ENCODE results near the gene GLRA3. TPM values are rescaled to one million over a fixed set of nuclear protein-coding genes. Genes with fewer than 3 reads are reported as not detected.
"Not testable (repeated sequence)": the region's sequence is repeated elsewhere in the genome, so short reads cannot be mapped to it uniquely, and the experiment has no call there.

GLRA3 gene
- total RNA-seq, 2 donors from 2014 or later: not detected

GRCh38 chr4:174686826-174687225, 142.2 kb downstream of the GLRA3 start:
- DNase-seq: no peak
- ATAC-seq: no peak
- intact Hi-C loops (cut with DNase I, micrococcal nuclease): no loop called here

GRCh38 chr4:174681723-174682300, 147.2 kb downstream of the GLRA3 start:
- intact Hi-C loops (cut with DNase I, micrococcal nuclease): no loop called here
- ATAC-seq (no peak), DNase-seq (no peak)

- DNase-seq (no peak), ATAC-seq (no peak)
- intact Hi-C loops (cut with DNase I, micrococcal nuclease): no loop called here
Measured at GRCh38 chr4:174674305-174674840, 154.7 kb downstream of the GLRA3 start.

DNA sequence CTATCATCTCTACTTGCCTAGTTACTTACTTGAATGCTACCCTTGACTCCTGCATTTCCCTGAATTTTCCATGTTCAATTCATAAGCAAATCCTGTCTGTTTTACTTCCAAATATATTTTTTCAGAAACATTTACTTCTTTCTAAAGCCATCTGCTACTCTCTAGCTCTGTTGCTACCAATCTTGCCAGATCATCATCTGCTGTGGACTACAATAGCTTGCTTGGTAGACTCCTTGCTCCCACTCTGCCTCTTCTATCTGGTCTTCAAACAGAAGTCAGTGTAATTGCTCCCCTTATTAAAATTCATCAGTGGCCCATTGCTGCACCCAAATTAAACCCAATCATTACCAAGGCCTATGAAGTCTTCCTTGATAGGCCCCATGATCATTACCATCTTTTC, 155.2 kb downstream of the GLRA3 start:
- ATAC-seq (no peak), DNase-seq (no peak)
- intact Hi-C loops (cut with DNase I, micrococcal nuclease): no loop called here

DNA sequence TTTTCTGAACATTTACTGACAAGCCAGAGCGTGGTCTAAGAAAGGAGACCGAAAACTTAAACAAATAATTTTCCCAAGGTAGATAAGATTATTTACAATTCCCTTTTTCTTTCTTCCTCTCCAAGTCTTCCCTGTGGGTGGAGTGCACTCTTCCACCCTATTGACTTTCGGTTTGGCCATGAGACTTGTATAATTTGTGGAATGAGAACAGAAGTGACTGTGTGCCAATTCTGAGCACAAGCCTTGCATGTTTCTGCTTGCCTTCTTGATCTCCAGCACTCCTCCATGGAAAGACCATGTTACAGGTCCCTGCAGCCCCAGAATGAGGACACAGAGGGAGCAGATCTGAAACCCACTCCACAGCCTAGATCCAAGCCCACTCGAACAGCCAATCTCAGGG, 156.8 kb downstream of the GLRA3 start:
- ATAC-seq: no peak
- no peak for DNase-seq
- intact Hi-C loops (cut with DNase I, micrococcal nuclease): no loop called here

GRCh38 chr4:174669270-174669669, 159.8 kb downstream of the GLRA3 start:
- intact Hi-C loops (cut with DNase I, micrococcal nuclease): no loop called here
- ATAC-seq (no peak), DNase-seq (no peak)

DNA sequence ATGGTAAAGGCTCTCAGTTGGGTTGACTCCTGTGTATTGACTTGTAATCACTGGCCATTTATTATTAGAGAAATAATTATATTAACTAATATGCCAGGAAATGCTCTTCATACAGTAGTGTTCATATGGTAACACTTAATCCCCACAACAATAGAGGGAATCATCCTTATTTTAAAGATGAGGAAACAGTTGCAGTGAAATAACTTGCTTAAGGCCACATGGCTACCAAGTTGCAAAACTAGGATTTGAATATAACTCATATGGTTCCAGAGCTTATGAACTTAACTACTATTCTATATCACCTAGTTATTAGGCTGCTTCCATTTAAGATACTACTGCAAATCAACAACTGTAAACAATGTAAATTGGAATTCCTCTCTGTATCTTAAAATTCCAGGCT, 163.2 kb downstream of the GLRA3 start:
- no peak for DNase-seq
- intact Hi-C loops (cut with DNase I, micrococcal nuclease): no loop called here
- ATAC-seq: no peak

- ATAC-seq: no peak
- intact Hi-C loops (cut with DNase I, micrococcal nuclease): no loop called here
- no peak for DNase-seq
Measured at GRCh38 chr4:174663216-174663615, 165.8 kb downstream of the GLRA3 start.

DNA sequence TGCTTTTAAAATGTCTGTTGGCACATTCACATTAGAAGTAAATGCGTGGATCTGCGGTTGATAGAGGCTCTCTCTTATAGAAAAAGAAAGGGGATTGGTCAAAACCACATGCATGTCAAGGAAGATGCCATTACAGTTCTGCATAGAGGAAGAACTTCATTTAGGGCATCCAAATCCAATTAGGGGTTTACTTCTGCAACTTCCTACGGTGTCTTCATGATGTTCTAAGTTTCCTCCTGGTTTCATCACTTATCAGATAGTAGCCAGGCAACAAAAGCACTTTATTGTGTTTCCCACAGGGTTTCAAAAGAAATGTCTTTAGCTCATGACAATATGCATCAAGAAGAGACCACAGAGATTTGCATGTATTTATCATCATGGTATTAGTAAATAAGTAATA, 170.8 kb downstream of the GLRA3 start:
- no peak for ATAC-seq
- intact Hi-C loops (cut with DNase I, micrococcal nuclease): no loop called here
- no peak for DNase-seq

GRCh38 chr4:174657472-174657871, 171.6 kb downstream of the GLRA3 start:
- intact Hi-C loops (cut with DNase I, micrococcal nuclease): no loop called here
- DNase-seq (no peak), ATAC-seq (no peak)

- no peak for DNase-seq
- no peak for ATAC-seq
- intact Hi-C loops (cut with DNase I, micrococcal nuclease): no loop called here
Measured at GRCh38 chr4:174654634-174655033, 174.4 kb downstream of the GLRA3 start.

- intact Hi-C loops (cut with DNase I, micrococcal nuclease): no loop called here
- no peak for DNase-seq
- no peak for ATAC-seq
Measured at GRCh38 chr4:174650711-174651355, 178.2 kb downstream of the GLRA3 start.

DNA sequence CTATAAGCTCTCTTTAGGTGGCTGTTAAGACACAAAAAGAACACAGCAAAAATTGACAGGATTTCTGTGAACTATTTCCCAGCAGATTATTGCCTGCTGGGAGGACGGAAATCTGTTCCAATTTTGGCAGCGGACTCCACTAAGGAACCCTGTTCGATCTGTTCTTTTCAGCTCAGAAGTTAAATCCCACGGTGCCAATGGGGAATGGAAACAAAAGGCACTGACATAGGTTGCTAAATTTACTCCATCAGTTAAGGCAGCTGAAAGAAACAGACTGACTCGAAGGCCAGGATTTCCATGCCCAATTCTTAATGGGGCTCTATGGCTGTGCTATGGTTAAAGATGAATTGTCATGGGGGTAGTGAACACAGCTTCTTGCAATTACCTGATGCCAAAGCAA, 180.2 kb downstream of the GLRA3 start:
- DNase-seq (no peak), ATAC-seq (no peak)
- intact Hi-C loops (cut with DNase I, micrococcal nuclease): no loop called here

DNA sequence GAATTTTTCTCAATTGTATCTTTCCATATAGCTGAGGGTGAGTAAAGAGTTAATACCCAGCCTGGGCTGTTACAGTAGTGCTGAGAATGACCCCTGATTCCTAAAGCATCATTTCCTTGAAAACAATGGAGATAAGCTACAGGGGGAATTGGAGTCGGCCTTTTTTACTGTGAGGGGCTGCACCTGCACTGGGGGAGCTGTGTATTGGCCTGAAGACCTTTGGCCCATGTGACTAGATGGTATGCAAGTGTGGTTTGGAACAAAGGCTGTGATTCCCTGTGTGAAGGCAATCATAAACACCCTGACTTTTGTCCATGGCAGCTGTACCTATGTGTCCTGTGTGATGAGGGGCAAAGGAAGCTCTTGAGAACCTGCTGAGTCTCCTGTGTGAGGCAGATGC, 182.7 kb downstream of the GLRA3 start:
- DNase-seq (no peak), ATAC-seq (no peak)
- intact Hi-C loops (cut with DNase I, micrococcal nuclease): no loop called here

GRCh38 chr4:174640146-174640545, 188.9 kb downstream of the GLRA3 start:
- DNase-seq (no peak), ATAC-seq (no peak)
- intact Hi-C loops (cut with DNase I, micrococcal nuclease): no loop called here

DNA sequence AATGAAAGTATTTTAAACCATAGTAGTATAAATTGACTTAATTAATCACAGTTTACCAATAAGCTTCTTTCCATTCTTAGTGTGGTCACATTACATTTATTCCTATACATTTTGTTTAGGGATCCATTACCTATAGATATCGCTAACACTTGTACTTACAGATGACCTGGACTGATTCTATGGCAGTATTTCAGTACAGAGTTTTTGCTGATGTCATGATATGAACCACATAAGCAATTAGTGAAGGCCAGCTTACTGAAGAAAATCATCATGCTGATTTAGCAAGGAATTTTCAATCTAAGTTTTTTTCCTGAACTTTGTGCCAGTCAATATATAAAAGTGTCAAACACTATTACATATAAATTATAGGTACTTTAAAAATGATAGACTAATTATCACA, 193.3 kb downstream of the GLRA3 start:
- intact Hi-C loops (cut with DNase I, micrococcal nuclease): loop anchor here (10.0 kb wide), 2 partner anchors 111 to 271 kb away; partner anchors contain the start of gene HPGD (in 1 of the 2)
- ATAC-seq: no peak

GRCh38 chr4:174633399-174633798, 195.6 kb downstream of the GLRA3 start:
- no peak for ATAC-seq
- intact Hi-C loops (cut with DNase I, micrococcal nuclease): loop anchor here (2.0 to 10.0 kb wide), 3 partner anchors 109 to 269 kb away; partner anchors contain the start of gene HPGD (in 1 of the 2)
- DNase-seq: no peak

More for the DNA sequence above, 193.3 kb downstream of the GLRA3 start:
- no peak for DNase-seq

- peak; percentile 65 for ATAC-seq
- intact Hi-C loops (cut with DNase I, micrococcal nuclease): loop anchor here (2.0 to 10.0 kb wide), 3 partner anchors 107 to 267 kb away; partner anchors contain the start of gene HPGD (in 1 of the 2)
Measured at GRCh38 chr4:174631901-174632758, 196.9 kb downstream of the GLRA3 start.

GRCh38 chr4:174629907-174630450, 199.1 kb downstream of the GLRA3 start:
- intact Hi-C loops (cut with DNase I, micrococcal nuclease): loop anchor here (10.0 kb wide), 2 partner anchors 105 to 265 kb away; partner anchors contain the start of gene HPGD (in 1 of the 2)
- DNase-seq, ATAC-seq: not testable (repeated sequence)

More at GRCh38 chr4:174631901-174632758, 196.9 kb downstream of the GLRA3 start:
- DNase-seq: no peak
